ENCODE measurements around the gene PYGB. TPM values are rescaled to one million over a fixed set of nuclear protein-coding genes. Genes with fewer than 3 reads are reported as not detected.
"Not testable (repeated sequence)": the region's sequence is repeated elsewhere in the genome, so short reads cannot be mapped to it uniquely, and the experiment has no call there.

Gene PYGB
- polyA plus RNA-seq, 1 experiment, result 68.8 TPM

- TF ChIP-seq CTCF (IDR thresholded peaks at IDR 0.05; ENCODE audit: insufficient read depth, low read depth, low read length), result no peak
- Histone ChIP-seq H3K36me3 (ENCODE audit: control insufficient read depth, insufficient read depth, low read length) (no peaks in the 10 kb centered on the region), H3K27me3 (ENCODE audit: control insufficient read depth, insufficient read depth, low read length) (no peaks in the 10 kb centered on the region), H3K4me3 (ENCODE audit: low read depth, low read length) (no peak overlapping the region)
- CTCF ChIA-PET, result interaction anchor here (1.5 kb wide), 1 partner anchor 9 kb away, joined by 5 read pairs; the partner anchor contains the start of gene PYGB
- POLR2A ChIA-PET, result no interaction called here
- no peak for DNase-seq (ENCODE audit: low read depth)
These were observed 9.4 kb upstream of the PYGB start for GRCh38 chr20:25238319-25239037.

GRCh38 chr20:25239387-25240370, 8.2 kb upstream of the PYGB start:
- no peaks in the 10 kb centered on the region for H3K27me3 ChIP-seq (ENCODE audit: control insufficient read depth, insufficient read depth, low read length)
- CTCF ChIA-PET, result no interaction called here
- no peak for TF ChIP-seq CTCF (IDR thresholded peaks at IDR 0.05; ENCODE audit: insufficient read depth, low read depth, low read length)
- DNase-seq (ENCODE audit: low read depth), result no peak
- H3K4me3 ChIP-seq (ENCODE audit: low read depth, low read length), result no peak overlapping the region
- POLR2A ChIA-PET, result no interaction called here
- H3K36me3 ChIP-seq (ENCODE audit: control insufficient read depth, insufficient read depth, low read length), result no peaks in the 10 kb centered on the region

GRCh38 chr20:25240851-25241658, 6.8 kb upstream of the PYGB start:
- DNase-seq (ENCODE audit: low read depth); CTCF ChIA-PET; POLR2A ChIA-PET: not testable (repeated sequence)

GRCh38 chr20:25241659-25241955, 6.3 kb upstream of the PYGB start:
- DNase-seq (ENCODE audit: low read depth); CTCF ChIA-PET: not testable (repeated sequence)

More at GRCh38 chr20:25240851-25241658, 6.8 kb upstream of the PYGB start:
- H3K36me3 ChIP-seq (ENCODE audit: control insufficient read depth, insufficient read depth, low read length); H3K4me3 ChIP-seq (ENCODE audit: low read depth, low read length); H3K27me3 ChIP-seq (ENCODE audit: control insufficient read depth, insufficient read depth, low read length): not testable (repeated sequence)

GRCh38 chr20:25242231-25242630, 5.7 kb upstream of the PYGB start:
- ChIA-PET CTCF (no interaction called here), POLR2A (no interaction called here)
- Histone ChIP-seq H3K36me3 (ENCODE audit: control insufficient read depth, insufficient read depth, low read length) (no peaks in the 10 kb centered on the region), H3K27me3 (ENCODE audit: control insufficient read depth, insufficient read depth, low read length) (no peaks in the 10 kb centered on the region), H3K4me3 (ENCODE audit: low read depth, low read length) (no peak overlapping the region)
- DNase-seq (ENCODE audit: low read depth), result no peak
- no peak for TF ChIP-seq CTCF (IDR thresholded peaks at IDR 0.05; ENCODE audit: insufficient read depth, low read depth, low read length)

More at GRCh38 chr20:25241659-25241955, 6.3 kb upstream of the PYGB start:
- H3K4me3 ChIP-seq (ENCODE audit: low read depth, low read length); POLR2A ChIA-PET; H3K36me3 ChIP-seq (ENCODE audit: control insufficient read depth, insufficient read depth, low read length); H3K27me3 ChIP-seq (ENCODE audit: control insufficient read depth, insufficient read depth, low read length): not testable (repeated sequence)

Data from BJ (cell line).